BJ (cell line): ENCODE data around the gene TMEM53. TPM values are rescaled to one million over a fixed set of nuclear protein-coding genes. Genes with fewer than 3 reads are reported as not detected.

ENCODE experiments used
- CTCF ChIA-PET: fragments of 350-600 bp; formaldehyde crosslinking; extraction: SDS; loops from one replicate; lab custom pipeline; 2021; ENCODE audit warnings: antibody characterized with exemption, inconsistent platforms; lab: Yijun Ruan, JAX
- POLR2A ChIA-PET: fragments of 300-600 bp; sonication (Branson Sonifier 250); formaldehyde crosslinking; extraction: SDS; loops from one replicate; lab custom pipeline; 2021; ENCODE audit warnings: antibody characterized with exemption; lab: Charles Lee
- DNase-seq: peaks from one replicate; pipeline ENCODE4 v3.0.0-alpha.2; 2011; ENCODE audit warnings: low read depth
- H3K27me3 ChIP-seq: 2 replicates; pipeline ENCODE4 v1.6.0; 2011; ENCODE audit warnings: low read length; ENCODE audit not compliant: control insufficient read depth, insufficient read depth
- H3K36me3 ChIP-seq: 2 replicates; pipeline ENCODE4 v1.5.1; 2011; ENCODE audit warnings: low read length; ENCODE audit not compliant: control insufficient read depth, insufficient read depth
- H3K4me3 ChIP-seq: 2 replicates; pipeline ENCODE4 v1.5.1; 2011; ENCODE audit warnings: low read depth, mild to moderate bottlenecking, control low read depth, low read length
- polyA plus RNA-seq: library from polyadenylated mRNA; depleted of rRNA; stranded (reverse); fragments of >200 nt; gene quantifications from 2 replicates; pipeline ENCODE4 v1.2.3, GENCODE V29; 2011
- TF ChIP-seq, protein P1 (sequence below): IDR thresholded peaks from 2 replicates; pipeline ENCODE4 v1.5.1; 2011; ENCODE audit warnings: low read depth, mild to moderate bottlenecking, control low read depth, inconsistent platforms, low read length, moderate library complexity; ENCODE audit not compliant: insufficient read depth

The TMEM53 gene
- polyA plus RNA-seq, 1 experiment: 12.1 TPM

DNA sequence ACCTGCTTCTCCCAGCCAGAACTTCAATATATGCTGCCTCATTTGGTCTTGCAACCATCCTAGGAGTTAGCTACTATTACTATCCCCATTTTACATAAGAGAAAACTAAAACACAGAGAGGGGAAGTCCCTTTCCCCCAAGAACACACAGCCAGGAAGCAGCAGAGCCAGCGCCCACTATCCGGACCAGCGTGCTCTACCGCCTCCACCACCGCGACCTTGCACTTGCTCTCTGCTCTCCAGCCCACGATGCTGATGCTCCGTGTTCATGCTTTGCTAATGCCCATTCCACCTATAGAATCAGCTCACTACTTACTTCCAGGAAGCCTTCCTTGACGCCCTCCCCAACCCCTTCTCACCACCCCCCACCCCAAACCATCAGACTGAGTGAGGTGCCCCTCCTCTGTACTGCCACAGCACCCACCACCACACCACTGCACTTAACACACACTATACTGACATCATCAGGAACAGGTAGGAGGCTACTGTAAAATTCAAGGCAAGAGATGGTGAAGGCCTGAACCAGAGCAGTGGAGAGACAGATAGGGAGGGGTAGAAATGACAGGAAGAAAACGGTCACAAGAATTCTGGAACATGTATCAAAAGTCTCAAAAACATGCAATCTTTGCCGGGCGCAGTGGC lies 9.4 kb downstream of the TMEM53 start:
- DNase-seq: no peak
- TF ChIP-seq, protein P1, sequence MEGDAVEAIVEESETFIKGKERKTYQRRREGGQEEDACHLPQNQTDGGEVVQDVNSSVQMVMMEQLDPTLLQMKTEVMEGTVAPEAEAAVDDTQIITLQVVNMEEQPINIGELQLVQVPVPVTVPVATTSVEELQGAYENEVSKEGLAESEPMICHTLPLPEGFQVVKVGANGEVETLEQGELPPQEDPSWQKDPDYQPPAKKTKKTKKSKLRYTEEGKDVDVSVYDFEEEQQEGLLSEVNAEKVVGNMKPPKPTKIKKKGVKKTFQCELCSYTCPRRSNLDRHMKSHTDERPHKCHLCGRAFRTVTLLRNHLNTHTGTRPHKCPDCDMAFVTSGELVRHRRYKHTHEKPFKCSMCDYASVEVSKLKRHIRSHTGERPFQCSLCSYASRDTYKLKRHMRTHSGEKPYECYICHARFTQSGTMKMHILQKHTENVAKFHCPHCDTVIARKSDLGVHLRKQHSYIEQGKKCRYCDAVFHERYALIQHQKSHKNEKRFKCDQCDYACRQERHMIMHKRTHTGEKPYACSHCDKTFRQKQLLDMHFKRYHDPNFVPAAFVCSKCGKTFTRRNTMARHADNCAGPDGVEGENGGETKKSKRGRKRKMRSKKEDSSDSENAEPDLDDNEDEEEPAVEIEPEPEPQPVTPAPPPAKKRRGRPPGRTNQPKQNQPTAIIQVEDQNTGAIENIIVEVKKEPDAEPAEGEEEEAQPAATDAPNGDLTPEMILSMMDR: no peak
- POLR2A ChIA-PET: no interaction called here
- Histone ChIP-seq H3K36me3 (no peaks in the 10 kb centered on the region; the same call in 1 of the 2 replicates), H3K4me3 (no peak overlapping the region), H3K27me3 (no peaks in the 10 kb centered on the region)
- CTCF ChIA-PET: interaction anchor here (0.6 to 5.3 kb wide), 4 partner anchors 10 to 287 kb away, joined by 3 to 42 read pairs (median 4); no protein-coding TSS in a partner anchor

DNA sequence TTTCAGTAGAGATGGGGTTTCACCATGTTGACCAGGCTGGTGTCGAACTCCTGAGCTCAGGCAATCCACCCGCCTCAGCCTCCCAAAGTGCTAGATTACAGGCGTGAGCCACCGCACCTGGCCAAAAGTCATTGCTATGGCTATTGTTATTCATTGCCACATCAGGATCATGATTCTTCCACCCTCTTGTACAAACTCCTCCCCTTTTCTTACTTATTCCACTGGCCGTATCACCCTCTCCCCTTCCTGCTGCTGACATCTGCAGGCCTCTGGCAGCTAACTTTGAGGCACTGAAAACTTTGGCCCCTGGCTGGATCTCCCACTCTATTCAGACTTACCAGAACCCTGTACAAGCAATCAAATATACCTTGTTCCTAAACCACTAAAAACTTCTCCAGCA lies 10.9 kb downstream of the TMEM53 start:
- TF ChIP-seq, protein P1: no peak
- CTCF ChIA-PET: interaction anchor here (2.3 to 5.3 kb wide), 2 partner anchors 11 to 54 kb away, joined by 5 to 42 read pairs; no protein-coding TSS in a partner anchor
- POLR2A ChIA-PET: no interaction called here
- no peak overlapping the region for H3K4me3 ChIP-seq
- DNase-seq: no peak
- H3K36me3 ChIP-seq: no peaks in the 10 kb centered on the region; the same call in 1 of the 2 replicates
- H3K27me3 ChIP-seq: no peaks in the 10 kb centered on the region

DNA sequence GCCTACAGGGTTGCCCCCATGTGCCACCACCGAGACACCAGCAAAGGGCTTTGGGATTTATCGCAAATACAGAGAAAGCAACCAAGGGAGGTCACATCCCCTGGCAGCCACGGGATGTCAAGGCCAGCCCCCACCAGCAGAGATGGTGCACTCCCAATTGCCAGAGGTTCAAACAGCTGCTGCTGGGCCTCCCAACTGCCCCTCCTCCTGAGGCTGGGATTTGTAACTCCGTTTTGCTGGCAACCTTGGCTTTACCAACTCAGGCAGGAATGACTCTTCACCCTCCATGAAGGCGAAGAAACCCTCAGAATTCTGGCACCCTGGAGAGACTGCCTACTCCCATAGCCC lies 11.6 kb downstream of the TMEM53 start:
- Histone ChIP-seq H3K4me3 (no peak overlapping the region), H3K27me3 (no peaks in the 10 kb centered on the region), H3K36me3 (no peaks in the 10 kb centered on the region; the same call in 1 of the 2 replicates)
- ChIA-PET POLR2A (no interaction called here), CTCF (interaction anchor here (1.3 to 5.3 kb wide), 3 partner anchors 10 to 53 kb away, joined by 3 to 42 read pairs (median 5); no protein-coding TSS in a partner anchor)
- TF ChIP-seq, protein P1: no peak
- DNase-seq: no peak

DNA sequence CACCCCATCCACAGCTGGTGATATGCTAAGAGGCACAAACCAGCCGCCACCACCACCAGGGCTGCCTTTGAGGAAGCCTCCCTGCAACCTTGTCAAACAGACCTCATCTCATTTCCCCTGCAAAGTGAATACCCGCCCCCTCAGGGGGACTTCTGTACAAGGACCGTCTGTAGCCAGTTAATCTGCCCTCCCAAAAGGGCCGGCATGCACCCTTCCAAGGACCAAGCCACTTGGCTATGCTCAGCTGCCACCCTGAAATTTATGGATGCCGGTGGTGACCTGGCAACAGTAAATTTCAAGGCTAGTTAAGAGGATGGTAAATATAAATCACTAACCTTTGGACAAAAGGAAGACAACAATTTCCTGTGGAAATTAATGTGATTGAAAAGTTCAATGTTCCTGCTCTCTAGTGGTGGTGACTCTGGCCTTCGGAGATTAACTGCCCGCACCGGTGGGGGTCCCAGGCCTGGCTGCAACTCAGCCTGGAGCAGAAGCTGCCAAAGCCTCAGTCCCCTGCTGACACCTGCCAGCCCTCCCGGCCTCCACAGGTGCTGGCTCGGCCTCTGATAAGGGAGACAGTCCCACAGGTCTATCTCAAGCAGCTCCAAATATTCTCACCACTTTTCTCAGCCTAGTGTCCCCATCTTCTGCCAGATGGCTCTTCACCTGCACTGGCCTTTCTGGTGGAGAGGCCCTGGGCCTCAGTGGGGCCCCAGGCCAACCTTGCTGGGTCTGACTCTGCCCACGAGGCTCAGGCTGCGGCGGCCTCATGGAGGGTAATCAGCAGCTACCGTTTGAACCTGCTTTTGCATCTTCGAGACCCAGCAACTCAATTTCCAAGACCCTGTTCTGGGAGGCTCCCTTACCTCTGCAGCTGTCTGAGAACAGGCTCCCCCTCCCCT lies 12.2 kb downstream of the TMEM53 start:
- DNase-seq: no peak
- H3K4me3 ChIP-seq: no peak overlapping the region
- H3K36me3 ChIP-seq: no peaks in the 10 kb centered on the region; the same call in 1 of the 2 replicates
- H3K27me3 ChIP-seq: no peaks in the 10 kb centered on the region
- TF ChIP-seq, protein P1: no peak
- CTCF ChIA-PET: interaction anchor here (1.3 to 5.3 kb wide), 3 partner anchors 9 to 53 kb away, joined by 3 to 42 read pairs (median 5); no protein-coding TSS in a partner anchor
- POLR2A ChIA-PET: no interaction called here

DNA sequence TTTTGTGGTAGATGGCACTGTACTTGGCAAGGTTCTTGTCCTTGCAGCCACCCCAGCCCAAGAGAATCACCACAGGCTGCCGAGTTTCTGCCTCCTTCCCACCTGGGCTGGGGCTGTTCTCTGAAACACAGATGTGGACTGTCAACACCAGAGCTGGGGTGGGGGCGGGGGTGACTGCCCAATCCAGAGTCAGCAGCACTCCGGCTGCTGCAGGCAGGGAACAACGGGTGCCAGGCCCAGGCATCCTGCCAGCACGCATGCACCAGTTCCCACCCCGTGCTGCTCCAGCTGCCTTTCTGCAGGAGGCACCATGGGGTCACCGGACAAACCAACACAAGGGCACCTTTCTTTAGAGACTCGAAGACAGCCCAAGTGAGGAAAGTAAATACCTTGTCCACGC lies 14.1 kb downstream of the TMEM53 start:
- H3K27me3 ChIP-seq: no peaks in the 10 kb centered on the region
- CTCF ChIA-PET: interaction anchor here (0.6 to 2.7 kb wide), 3 partner anchors 32 to 65 kb away, joined by 3 to 21 read pairs (median 4); no protein-coding TSS in a partner anchor
- H3K4me3 ChIP-seq: no peak overlapping the region
- DNase-seq: no peak
- TF ChIP-seq, protein P1: no peak
- no peaks in the 10 kb centered on the region; the same call in 1 of the 2 replicates for H3K36me3 ChIP-seq
- POLR2A ChIA-PET: no interaction called here
